ENCODE measurements around the gene RC3H2. TPM values are rescaled to one million over a fixed set of nuclear protein-coding genes. Genes with fewer than 3 reads are reported as not detected.

Gene RC3H2
- total and polyA plus RNA-seq, 2 of the 13 experiments (the other 11 are each of a cell fraction or from before 2014, with no cell fraction given), result 21.0 to 36.4 TPM

GRCh38 chr9:122940749-122941581 is 35.8 kb upstream of the RC3H2 start, which contains the start of gene RABGAP1 (continued):
- peak; percentile 47; the same call in 1 of the 2 replicates for TF ChIP-seq KMT2B (CRISPR knock-in tag; IDR thresholded peaks at IDR 0.05)
- TF ChIP-seq HNRNPUL1 (IDR thresholded peaks at IDR 0.05; ENCODE audit: low read depth, low read length), result no peak
- 0 out of 2 replicates have a peak, but pooled peaks have one; percentile 39 for TF ChIP-seq ISL2 (CRISPR knock-in tag; IDR thresholded peaks at IDR 0.05)
- TF ChIP-seq ZNF7 (CRISPR knock-in tag; IDR thresholded peaks at IDR 0.05), result no peak
- no peak for TF ChIP-seq ZNF333 (CRISPR knock-in tag; IDR thresholded peaks at IDR 0.05; ENCODE audit: borderline replicate concordance)
- TF ChIP-seq AGO2 (optimal IDR thresholded peaks at IDR 0.05; ENCODE audit: low read depth, low read length), result peak; percentile 67
- TF ChIP-seq SALL1 (CRISPR knock-in tag; IDR thresholded peaks at IDR 0.05), result peak; percentile 47
- no peak for TF ChIP-seq ZNF484 (CRISPR knock-in tag; IDR thresholded peaks at IDR 0.05; ENCODE audit: borderline replicate concordance, low read depth)
- TF ChIP-seq MXD4 (CRISPR knock-in tag; IDR thresholded peaks at IDR 0.05), result 0 out of 2 replicates have a peak, but pooled peaks have one; percentile 26
- TF ChIP-seq ZNF775 (CRISPR knock-in tag; IDR thresholded peaks at IDR 0.05; ENCODE audit: borderline replicate concordance), result no peak
- TF ChIP-seq ZFP41 (CRISPR knock-in tag; IDR thresholded peaks at IDR 0.05; ENCODE audit: borderline replicate concordance), result no peak
- no peak for TF ChIP-seq HDAC6 (IDR thresholded peaks at IDR 0.05; ENCODE audit: low read depth, low read length)
- TF ChIP-seq PHF5A (CRISPR knock-in tag; IDR thresholded peaks at IDR 0.05; ENCODE audit: low read depth, unreplicated experiment), result no peak
- TF ChIP-seq FOXC1 (CRISPR knock-in tag; IDR thresholded peaks at IDR 0.05; ENCODE audit: borderline replicate concordance), result no peak
- no peak for TF ChIP-seq ZNF17 (CRISPR knock-in tag; IDR thresholded peaks at IDR 0.05)
- no peak for TF ChIP-seq PAXIP1 (CRISPR knock-in tag; conservative IDR thresholded peaks at IDR 0.05)
- TF ChIP-seq ZNF30 (CRISPR knock-in tag; IDR thresholded peaks at IDR 0.05), result no peak
- no peak for TF ChIP-seq TRIM24 (CRISPR knock-in tag; IDR thresholded peaks at IDR 0.05)
- TF ChIP-seq FOXO4 (CRISPR knock-in tag; conservative IDR thresholded peaks at IDR 0.05), result no peak
- no peak for TF ChIP-seq HNF4G (IDR thresholded peaks at IDR 0.05; ENCODE audit: borderline replicate concordance, low read depth, low read length)
- 0 out of 2 replicates have a peak, but pooled peaks have one; percentile 31 for TF ChIP-seq HNF4G (CRISPR knock-in tag; IDR thresholded peaks at IDR 0.05; ENCODE audit: borderline replicate concordance, low read depth)
- no peak for TF ChIP-seq ZFP1 (CRISPR knock-in tag; IDR thresholded peaks at IDR 0.05)
